HCT116 (cell line): ENCODE measurements around the gene TOX3. TPM values are rescaled to one million over a fixed set of nuclear protein-coding genes. Genes with fewer than 3 reads are reported as not detected.

Source experiments
- ATAC-seq: fragments of 200-7000 bp; cut with Tn5 transposase; 2 replicates; pipeline ENCODE4 v1.9.1; 2020; ENCODE audit warnings: mild to moderate bottlenecking, moderate library complexity
- BruUV-seq: library from RNA; stranded (reverse); fragments of 400-500 nt; replicated peaks from 2 replicates; lab custom pipeline; 2021; lab: Mats Ljungman, UMichigan
- CTCF ChIA-PET: fragments of 300-600 bp; sonication (Branson Sonifier 250); formaldehyde crosslinking; loops from one replicate; lab custom pipeline; 2021; ENCODE audit warnings: antibody characterized with exemption; lab: Charles Lee
- POLR2A ChIA-PET: fragments of 300-600, 350-600 bp; sonication (Branson Sonifier 250); formaldehyde crosslinking; loops from one replicate; lab custom pipeline; 2021; ENCODE audit warnings: antibody characterized with exemption; lab: Charles Lee
- RAD21 ChIA-PET, 2 experiments: fragments of 300-600 bp; sonication (Branson Sonifier 250); formaldehyde crosslinking; loops; one replicate each; lab custom pipeline; 2023; ENCODE audit warnings: low total read pairs in 2 of 2; ENCODE audit not compliant: uncharacterized antibody in 2 of 2, unreplicated experiment in 2 of 2, low non-redundant PET in 1 of 2; lab: Charles Lee
- DNase-seq: peaks from one replicate; pipeline ENCODE4 v3.0.0-alpha.2; 2010; ENCODE audit warnings: low read depth, low spot score
- H2AFZ ChIP-seq: fragments of 200-600 bp; shearing (Covaris generic), sonication (generic); 2 replicates; pipeline ENCODE4 v1.6.1; 2017; ENCODE audit warnings: low read depth, mixed run types, mixed read lengths, antibody characterized with exemption, low read length; ENCODE audit not compliant: poor library complexity, severe bottlenecking
- H3K27ac ChIP-seq: 2 replicates; pipeline ENCODE4 v1.5.1; 2012; ENCODE audit warnings: low read depth, low read length
- H3K27me3 ChIP-seq: fragments of 200-600 bp; sonication (generic); 2 replicates; pipeline ENCODE4 v1.6.1; 2016; ENCODE audit warnings: mixed run types, low read length, mixed read lengths; ENCODE audit not compliant: insufficient read depth
- H3K36me3 ChIP-seq, 2 experiments: fragments of 200-500 bp in 1 of 2; fragments of 200-600 bp in 1 of 2; sonication (Bioruptor generic) in 1 of 2; sonication (generic) in 1 of 2; 2 replicates each; pipeline versions ENCODE4 v1.5.1 to v1.6.1; 2014 to 2016; ENCODE audit warnings: low read length in 2 of 2, inconsistent platforms in 1 of 2, mixed read lengths in 1 of 2, mixed run types in 1 of 2; ENCODE audit not compliant: insufficient read depth in 2 of 2, control insufficient read depth in 1 of 2
- H3K4me1 ChIP-seq, 2 experiments: fragments of 200-600 bp in 1 of 2; sonication (generic) in 1 of 2; 2 replicates each; pipeline versions ENCODE4 v1.5.1 to v1.6.1; 2012 to 2017; ENCODE audit warnings: low read length in 2 of 2, inconsistent platforms in 1 of 2, mild to moderate bottlenecking in 1 of 2, mixed read lengths in 1 of 2, mixed run types in 1 of 2, moderate library complexity in 1 of 2; ENCODE audit not compliant: insufficient read depth in 2 of 2, control insufficient read depth in 1 of 2
- H3K4me2 ChIP-seq: fragments of 200-600 bp; sonication (generic); 2 replicates; pipeline ENCODE4 v1.6.1; 2017; ENCODE audit warnings: mixed run types, low read length, mixed read lengths
- H3K4me3 ChIP-seq, 2 experiments: fragments of 200-600 bp in 1 of 2; sonication (generic) in 1 of 2; replicated peaks in 1 of 2; 2 replicates each; pipeline ENCODE4 v1.5.1; 2011 to 2016; ENCODE audit warnings: low read length in 2 of 2, control low read depth in 1 of 2, low read depth in 1 of 2, mild to moderate bottlenecking in 1 of 2, mixed read lengths in 1 of 2, mixed run types in 1 of 2
- H3K79me2 ChIP-seq: fragments of 200-600 bp; sonication (generic); 2 replicates; pipeline ENCODE4 v1.6.1; 2017; ENCODE audit warnings: mild to moderate bottlenecking, mixed run types, low read length, moderate library complexity, mixed read lengths; ENCODE audit not compliant: insufficient read depth
- H3K9ac ChIP-seq: fragments of 200-600 bp; sonication (generic); 2 replicates; pipeline ENCODE4 v1.6.1; 2016; ENCODE audit warnings: low read length, mixed read lengths
- H3K9me2 ChIP-seq: fragments of 200-600 bp; sonication (generic), shearing (Covaris generic); 2 replicates; pipeline ENCODE4 v1.6.1; 2017; ENCODE audit warnings: mixed run types, mild to moderate bottlenecking, moderate library complexity; ENCODE audit not compliant: insufficient read depth
- H3K9me3 ChIP-seq, 2 experiments: fragments of 200-500 bp in 1 of 2; fragments of 200-600 bp in 1 of 2; sonication (Bioruptor generic) in 1 of 2; sonication (generic) in 1 of 2; 2 replicates each; pipeline ENCODE4 v1.6.1; 2014 to 2017; ENCODE audit warnings: low read length in 2 of 2, mixed read lengths in 2 of 2, inconsistent platforms in 1 of 2, low read depth in 1 of 2, mild to moderate bottlenecking in 1 of 2, mixed run types in 1 of 2, moderate library complexity in 1 of 2; ENCODE audit not compliant: control insufficient read depth in 1 of 2, insufficient read depth in 1 of 2
- H4K20me1 ChIP-seq: fragments of 200-600 bp; sonication (generic), shearing (Covaris generic); 2 replicates; pipeline ENCODE4 v1.6.1; 2017; ENCODE audit warnings: mixed run types, mild to moderate bottlenecking, moderate library complexity; ENCODE audit not compliant: insufficient read depth
- POLR2A ChIP-seq: IDR thresholded peaks from 2 replicates; pipeline ENCODE4 v1.7.0; 2011; ENCODE audit warnings: borderline replicate concordance; ENCODE audit not compliant: insufficient read depth, insufficient read length; ENCODE audit errors: extremely low read depth
- RAD21 ChIP-seq: IDR thresholded peaks from 2 replicates; pipeline ENCODE4 v1.6.1; 2012; ENCODE audit warnings: low read depth, mild to moderate bottlenecking
- SRF ChIP-seq: IDR thresholded peaks from 2 replicates; pipeline ENCODE4 v1.6.1; 2012; ENCODE audit warnings: low read depth
- ZBTB33 ChIP-seq: IDR thresholded peaks from 2 replicates; pipeline ENCODE4 v1.6.1; 2011; ENCODE audit warnings: mild to moderate bottlenecking, low read length, moderate library complexity; ENCODE audit not compliant: insufficient replicate concordance; ENCODE audit errors: extremely low read depth
- intact Hi-C: fragments of 100-400 bp; cut with micrococcal nuclease; formaldehyde crosslinking; loops from 2 replicates; pipeline ENCODE4 v1.10.0; 2022
- total RNA-seq: library from RNA; stranded (reverse); gene quantifications from one replicate; pipeline ENCODE4 v1.2.1, GENCODE V29; 2021; ENCODE audit not compliant: unreplicated experiment
- TF ChIP-seq, protein P1 (sequence below): IDR thresholded peaks from 2 replicates; pipeline ENCODE4 v1.6.1; 2012

Gene TOX3
- total RNA-seq, 1 experiment from 2014 or later, result not detected

DNA sequence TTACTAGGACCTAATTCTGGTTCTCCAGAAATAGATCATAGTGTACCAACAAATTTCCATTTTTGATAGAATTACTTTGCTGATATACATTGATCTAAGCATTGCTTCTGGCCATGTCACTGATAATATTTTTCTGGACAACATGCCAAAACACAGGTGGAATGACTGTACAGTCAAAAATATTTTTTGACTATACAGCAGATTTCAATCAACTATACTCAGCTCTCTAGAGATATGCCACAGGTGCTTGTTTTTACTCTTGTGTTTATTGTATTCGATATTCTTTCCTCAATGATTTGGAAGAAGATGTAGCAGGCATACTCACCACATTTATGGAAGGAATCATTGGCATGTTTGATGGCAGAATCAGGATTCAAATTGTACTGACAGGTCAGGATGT lies 21.6 kb upstream of the TOX3 start (continued):
- TF ChIP-seq, protein P1, sequence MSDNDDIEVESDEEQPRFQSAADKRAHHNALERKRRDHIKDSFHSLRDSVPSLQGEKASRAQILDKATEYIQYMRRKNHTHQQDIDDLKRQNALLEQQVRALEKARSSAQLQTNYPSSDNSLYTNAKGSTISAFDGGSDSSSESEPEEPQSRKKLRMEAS, result no peak
- no peak for TF ChIP-seq RAD21

DNA sequence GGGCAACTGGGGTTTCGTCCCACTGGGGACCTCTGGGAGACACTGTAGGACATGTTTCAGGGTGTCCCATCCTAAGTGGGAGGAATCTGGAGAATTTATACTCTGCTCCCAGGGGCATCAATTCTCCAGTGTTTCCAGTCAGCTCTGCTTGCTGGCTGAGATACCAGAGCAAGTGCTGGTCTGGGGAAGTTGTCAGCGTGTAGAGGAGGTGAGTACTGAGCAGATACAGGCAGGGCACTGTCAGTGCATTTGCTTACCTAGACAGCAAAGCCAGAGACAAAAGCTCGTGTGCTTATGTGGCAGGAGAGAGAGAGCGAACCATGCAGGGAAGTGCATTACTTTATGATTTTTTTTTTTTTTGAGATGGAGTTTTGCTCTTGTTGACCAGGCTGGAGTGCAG lies 20.2 kb upstream of the TOX3 start:
- Histone ChIP-seq H3K36me3 (no peaks in the 10 kb centered on the region), H2AFZ (no peak overlapping the region), H3K4me3 (no peak overlapping the region), H3K4me1 (no peaks in the 10 kb centered on the region), H3K9me3 (no peaks in the 10 kb centered on the region; a peak in 1 of 4 replicates), H4K20me1 (no peaks in the 10 kb centered on the region), H3K27me3 (no peaks in the 10 kb centered on the region), H3K9me2 (no peaks in the 10 kb centered on the region), H3K4me2 (no peak overlapping the region), H3K79me2 (no peaks in the 10 kb centered on the region), H3K9ac (no peak overlapping the region), H3K27ac (no peak overlapping the region)
- POLR2A ChIA-PET, result no interaction called here
- DNase-seq (no peak), ATAC-seq (no peak)
- intact Hi-C loops, result no loop called here
- TF ChIP-seq SRF (no peak), ZBTB33 (no peak), POLR2A (no peak)
- CTCF ChIA-PET, result no interaction called here
- RAD21 ChIA-PET, result no interaction called here
- BruUV-seq, result no TSS peak
